Measurements from ENCODE around the gene NDUFA3.

Gene NDUFA3

GRCh38 chr19:54137699-54138488 is 35.2 kb downstream of the NDUFA3 start, which contains the start of gene CNOT3:
Gene CNOT3 (plus strand): TSS chr19:54137762. CDS start chr19:54142979, 5,217 bp downstream.
- DNase-seq (ENCODE audit: low read depth, low spot score) = no peak

DNA sequence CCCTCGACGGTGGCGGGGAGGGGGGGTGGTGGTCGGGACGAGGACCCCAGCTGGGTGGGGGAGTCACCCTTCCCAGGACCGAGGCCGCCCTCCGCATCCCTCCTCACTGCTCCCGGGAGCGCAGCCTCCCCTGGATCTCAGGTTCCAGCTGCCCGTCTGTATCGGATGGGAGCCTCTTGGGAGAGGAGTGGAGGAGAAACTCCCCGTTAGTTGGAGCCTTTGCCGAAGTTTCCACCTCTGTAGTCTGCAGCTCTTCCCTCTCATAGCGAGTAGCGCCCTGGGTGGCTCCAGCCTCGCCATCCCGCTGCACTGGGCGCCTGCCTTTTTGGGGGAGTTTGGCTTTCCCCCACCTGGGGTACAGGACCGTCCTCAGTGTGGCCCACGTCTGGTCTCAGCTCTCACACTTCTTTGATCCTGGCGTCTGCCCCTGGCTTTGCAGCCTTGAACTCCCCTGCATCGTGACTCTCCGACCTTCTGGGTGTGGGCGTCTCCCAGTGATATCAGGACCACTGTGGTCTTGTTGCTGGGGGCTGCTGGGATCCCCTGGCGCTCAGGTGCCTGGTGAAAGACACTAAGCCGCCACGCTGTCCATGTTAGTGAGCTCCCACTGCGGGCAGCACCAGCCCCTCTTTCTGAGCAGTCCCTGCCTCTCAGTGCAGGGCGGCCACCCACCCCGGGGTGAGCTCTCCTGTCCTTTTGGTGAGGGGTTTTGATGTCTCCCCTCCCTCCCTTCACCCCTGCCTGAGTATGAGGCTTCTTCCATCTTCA is 36.0 kb downstream of the NDUFA3 start:
- DNase-seq (ENCODE audit: low read depth, low spot score) = no peak

DNA sequence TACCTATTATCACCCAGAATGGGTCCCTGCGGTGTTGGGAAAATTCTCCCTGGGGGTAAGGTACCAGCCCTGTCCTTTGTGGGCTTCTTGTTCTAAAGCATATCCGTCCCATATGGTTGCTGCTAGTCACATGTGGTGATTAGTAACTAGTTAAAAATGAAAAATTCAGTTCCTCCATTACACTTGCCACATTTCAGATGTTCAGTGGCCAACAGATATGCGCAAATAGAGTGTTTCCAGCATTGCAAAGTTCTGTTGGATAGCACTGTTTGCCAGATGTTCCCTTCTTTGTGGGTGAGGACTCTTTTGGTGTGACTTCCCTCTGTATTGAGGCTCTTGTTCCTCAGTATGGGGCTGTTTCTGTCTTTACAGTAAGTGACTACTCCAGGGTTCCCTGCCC is 38.7 kb downstream of the NDUFA3 start:
- DNase-seq (ENCODE audit: low read depth, low spot score) = no peak

DNA sequence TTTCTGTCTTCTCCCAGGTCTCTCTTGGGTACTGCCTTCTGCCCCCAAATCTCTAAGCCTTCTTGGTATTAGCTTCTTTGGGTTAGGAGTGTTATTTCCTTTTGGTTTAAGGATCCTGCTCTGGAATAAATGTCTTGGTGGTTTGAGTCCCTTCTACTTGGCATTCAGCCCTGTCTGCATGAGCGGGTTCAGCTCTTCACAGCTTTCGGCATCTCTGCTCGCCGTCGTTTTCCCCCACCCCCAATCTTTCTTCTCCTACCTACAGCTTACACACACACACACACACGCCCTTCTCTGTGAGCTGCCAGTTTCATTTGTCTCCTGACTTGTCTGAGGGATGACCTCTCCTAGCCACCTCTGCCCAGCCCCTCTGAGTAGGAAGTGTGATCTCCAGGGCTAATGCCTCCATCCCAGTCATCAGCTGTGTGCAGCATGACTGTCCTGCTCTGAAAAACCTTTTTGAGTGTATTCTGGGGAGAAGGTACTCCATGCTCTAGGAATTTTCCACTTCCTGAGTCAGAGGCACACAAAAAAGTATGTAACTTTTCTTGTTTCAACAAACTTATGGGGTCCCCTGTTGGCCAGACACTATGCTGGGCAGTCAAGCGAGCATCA is 39.6 kb downstream of the NDUFA3 start:
- no peak for DNase-seq (ENCODE audit: low read depth, low spot score)

DNA sequence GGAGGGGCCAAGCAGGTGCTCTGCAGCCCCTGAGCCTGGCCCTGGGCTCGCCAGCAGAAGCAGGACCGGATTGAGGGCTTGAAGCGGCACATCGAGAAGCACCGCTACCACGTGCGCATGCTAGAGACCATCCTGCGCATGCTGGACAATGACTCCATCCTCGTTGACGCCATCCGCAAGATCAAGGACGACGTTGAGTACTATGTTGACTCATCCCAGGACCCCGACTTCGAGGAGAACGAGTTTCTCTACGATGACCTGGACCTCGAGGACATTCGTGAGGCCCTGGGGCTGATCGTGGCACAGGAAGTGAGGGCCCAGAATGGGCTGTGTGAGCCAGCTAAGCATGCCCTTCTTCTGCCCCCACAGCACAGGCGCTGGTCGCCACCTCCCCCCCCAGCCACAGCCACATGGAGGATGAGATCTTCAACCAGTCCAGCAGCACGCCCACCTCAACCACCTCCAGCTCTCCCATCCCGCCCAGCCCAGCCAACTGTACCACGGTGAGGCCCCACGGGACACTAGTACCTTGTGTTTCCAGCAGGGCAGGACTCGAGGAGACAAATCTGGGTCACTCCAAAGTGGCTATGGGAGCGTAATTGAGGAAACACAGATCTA is 43.0 kb downstream of the NDUFA3 start:
- DNase-seq (ENCODE audit: low read depth, low spot score) = no peak

DNA sequence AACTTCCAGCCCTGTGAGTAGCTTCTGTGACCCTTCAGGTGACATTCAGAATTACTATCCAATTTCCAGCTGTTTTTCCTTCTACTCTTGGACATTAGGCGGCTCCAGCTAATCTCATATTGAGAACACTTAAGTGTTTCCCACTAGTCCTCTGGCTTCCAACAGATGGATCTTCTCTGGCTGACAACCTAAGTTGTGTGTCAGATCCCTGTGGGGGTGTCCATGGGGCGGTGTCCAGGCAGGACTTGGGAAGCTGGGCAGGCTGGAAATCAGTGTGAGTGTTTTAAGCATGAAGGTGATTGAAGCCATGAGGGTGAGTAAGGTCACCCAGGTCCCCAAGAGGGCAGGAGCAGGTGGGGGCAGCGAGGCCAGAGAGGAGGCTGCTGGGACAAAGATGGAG is 45.0 kb downstream of the NDUFA3 start:
- no peak for DNase-seq (ENCODE audit: low read depth, low spot score)

- DNase-seq (ENCODE audit: low read depth, low spot score) = no peak
Measured at GRCh38 chr19:54148158-54148557, 45.5 kb downstream of the NDUFA3 start.

DNA sequence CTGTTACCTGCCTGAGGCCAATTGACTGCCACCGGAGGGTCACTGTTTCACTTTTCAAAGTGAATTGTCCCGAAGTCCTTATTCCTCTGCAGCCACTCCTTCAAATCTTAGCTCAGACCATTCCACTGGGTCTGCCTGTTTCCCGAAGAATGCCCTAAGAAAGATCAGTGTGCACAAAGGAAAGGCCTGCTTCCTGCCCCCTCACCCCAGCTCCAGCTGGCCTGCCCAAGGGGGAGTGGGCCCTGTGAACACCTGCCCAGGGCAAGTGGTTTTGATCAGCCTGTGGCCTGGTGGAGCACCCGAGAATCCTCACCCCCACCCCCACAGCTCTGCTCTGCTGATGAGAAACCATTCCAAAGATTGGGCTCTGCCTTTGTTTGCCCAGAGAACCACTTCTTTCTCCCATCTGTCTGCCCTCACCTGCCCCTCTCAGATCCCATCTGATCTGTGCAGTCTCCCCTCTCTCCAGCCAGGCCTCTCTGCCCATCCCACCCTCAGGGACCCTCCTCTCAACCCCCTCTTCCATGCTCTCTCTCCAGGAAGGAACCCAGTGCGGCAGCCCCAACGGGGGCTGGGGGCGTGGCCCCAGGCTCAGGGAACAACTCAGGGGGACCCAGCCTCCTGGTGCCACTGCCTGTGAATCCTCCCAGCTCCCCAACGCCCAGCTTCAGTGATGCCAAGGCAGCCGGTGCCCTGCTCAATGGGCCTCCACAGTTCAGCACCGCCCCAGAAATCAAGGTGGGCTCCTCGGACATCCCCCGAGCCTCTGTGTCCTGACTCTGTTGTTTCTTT is 46.6 kb downstream of the NDUFA3 start:
- DNase-seq (ENCODE audit: low read depth, low spot score) = no peak

GRCh38 chr19:54151362-54152035 is 48.8 kb downstream of the NDUFA3 start:
- no peak for DNase-seq (ENCODE audit: low read depth, low spot score)

DNA sequence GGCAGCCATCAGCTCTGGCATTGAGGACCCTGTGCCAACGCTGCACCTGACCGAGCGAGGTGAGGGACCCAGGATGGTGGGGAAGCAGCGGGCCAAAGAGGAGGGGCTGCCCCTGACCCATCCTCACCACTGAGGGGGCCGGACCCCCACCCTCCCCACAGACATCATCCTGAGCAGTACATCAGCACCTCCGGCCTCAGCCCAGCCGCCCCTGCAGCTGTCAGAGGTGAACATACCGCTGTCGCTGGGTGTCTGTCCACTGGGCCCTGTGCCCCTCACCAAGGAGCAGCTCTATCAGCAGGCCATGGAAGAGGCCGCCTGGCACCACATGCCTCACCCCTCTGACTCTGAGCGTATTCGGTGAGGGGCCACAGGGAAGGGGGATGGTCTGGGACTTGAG is 49.6 kb downstream of the NDUFA3 start:
- no peak for DNase-seq (ENCODE audit: low read depth, low spot score)

DNA sequence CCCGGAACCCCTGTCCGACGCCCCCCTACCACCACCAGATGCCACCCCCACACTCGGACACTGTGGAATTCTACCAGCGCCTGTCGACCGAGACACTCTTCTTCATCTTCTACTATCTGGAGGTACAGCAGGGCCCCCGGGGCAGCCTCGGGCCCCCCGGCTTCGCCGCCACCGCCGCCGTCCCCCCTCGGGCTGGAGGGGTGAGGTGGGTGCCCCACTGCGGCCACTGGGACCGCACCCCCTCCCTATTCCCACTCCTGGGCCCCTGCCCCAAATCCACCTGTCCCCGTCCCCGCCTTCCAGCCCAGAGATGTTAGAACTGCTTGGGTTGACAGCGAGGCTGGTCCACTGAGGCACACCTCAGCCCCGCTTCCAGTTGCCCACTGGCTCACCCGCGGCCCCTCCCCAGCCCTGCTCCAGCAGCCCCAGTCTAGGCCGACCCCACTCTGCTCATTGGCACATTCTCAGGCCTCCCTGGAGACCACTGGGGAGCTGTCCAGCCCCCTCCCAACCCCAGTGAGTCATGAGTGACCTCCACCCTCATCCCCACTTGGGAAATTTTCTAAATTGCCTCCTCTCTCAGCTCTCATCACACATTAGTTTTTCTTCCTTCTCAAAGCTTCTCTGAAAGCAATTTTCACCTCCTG is 50.3 kb downstream of the NDUFA3 start:
- DNase-seq (ENCODE audit: low read depth, low spot score) = no peak

- no peak for DNase-seq (ENCODE audit: low read depth, low spot score)
Measured at GRCh38 chr19:54153731-54154326, 51.2 kb downstream of the NDUFA3 start.

DNA sequence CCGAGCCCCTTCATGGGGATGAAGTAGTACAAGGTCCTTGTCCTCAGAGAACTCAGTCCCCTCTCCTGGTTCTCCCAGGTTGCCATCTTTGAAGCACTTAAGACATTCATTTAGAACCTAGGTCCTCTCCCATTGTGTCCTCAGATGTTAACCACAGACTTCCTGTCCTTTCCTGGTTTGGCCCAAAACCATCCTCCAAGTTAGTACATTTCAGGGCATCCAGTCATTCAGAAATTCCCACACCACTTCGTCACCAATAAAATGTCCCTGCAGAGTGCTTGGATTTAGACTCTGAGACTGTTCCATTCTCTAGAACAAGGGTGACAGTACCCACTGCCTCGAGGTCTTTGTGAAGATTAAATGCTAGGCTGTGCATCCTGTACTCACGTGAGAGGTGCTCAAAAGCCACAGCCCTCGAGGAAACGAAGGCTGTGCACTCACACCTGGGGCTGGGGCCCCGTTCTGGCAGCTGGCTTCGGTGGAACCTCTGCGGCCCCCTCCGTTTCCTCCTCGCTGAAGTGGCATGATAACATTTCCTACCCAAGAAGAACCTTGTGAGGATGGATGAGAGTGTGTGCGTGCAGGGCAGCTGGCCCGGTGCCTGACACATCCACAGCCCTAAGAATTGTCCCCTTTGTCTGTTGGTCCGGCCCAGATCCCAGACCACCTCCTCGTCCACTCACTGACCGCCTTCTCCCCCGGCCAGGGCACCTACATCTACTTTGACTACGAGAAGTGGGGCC is 52.1 kb downstream of the NDUFA3 start:
- no peak for DNase-seq (ENCODE audit: low read depth, low spot score)

GRCh38 chr19:54155694-54156093 is 53.0 kb downstream of the NDUFA3 start:
- DNase-seq (ENCODE audit: low read depth, low spot score) = no peak

DNA sequence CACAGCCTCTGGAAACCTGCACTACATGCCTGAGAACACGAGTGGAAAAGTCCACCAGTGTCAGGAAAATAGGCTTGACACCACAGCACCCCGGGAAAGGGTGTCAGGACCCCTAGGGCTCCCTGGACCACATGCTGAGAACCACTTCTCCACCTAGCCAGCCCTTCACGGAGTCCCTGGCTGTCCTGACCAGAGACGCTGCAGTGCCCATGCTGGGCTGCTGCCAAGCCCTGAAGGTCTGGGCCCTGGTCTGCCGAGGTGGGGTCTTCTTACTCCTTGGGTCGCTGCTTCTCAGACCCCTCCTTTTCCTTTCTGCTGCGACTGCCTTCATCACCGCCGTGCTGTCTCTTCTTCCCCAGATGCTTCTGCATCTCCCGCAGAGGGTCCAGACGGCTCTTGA is 53.8 kb downstream of the NDUFA3 start:
- DNase-seq (ENCODE audit: low read depth, low spot score) = no peak

DNA sequence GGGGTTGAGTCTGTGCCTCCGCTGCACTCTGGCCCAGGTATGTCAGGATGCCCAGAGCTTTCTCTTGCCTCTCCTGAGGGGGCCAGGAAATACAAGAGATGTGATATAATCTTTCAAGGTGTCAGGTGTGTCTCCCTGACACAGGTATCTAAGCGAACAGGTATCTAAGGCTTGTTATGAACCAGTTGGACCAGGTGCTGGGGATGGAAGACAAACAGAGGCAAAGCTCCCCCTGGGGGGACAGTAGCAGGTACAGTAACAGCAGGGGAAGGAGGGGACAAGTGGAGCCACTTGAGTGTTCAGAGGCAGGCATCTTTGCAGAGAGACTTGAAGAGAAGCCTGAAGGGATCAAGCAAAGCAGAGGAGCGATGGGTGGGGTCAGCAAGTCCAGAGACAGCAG is 54.3 kb downstream of the NDUFA3 start:
- no peak for DNase-seq (ENCODE audit: low read depth, low spot score)

Data from brain pericyte (primary cell).